Peyer's patch (tissue), 4 donors: ENCODE data around the gene STXBP1.

ENCODE experiments used
- POLR2A ChIP-seq, 2 donors: fragments of 450-650 bp; IDR thresholded peaks; one replicate each; pipeline ENCODE4 v1.5.1; 2017; ENCODE audit warnings: antibody characterized with exemption in 2 of 2, mild to moderate bottlenecking in 2 of 2, moderate library complexity in 2 of 2
- TF ChIP-seq, protein P1 (sequence below), 6 experiments: fragments of 450-650 bp in 4 of 6; fragments of 200-600 bp in 2 of 6; sonication (generic) in 1 of 6; IDR thresholded peaks; one replicate each; pipeline ENCODE4 v1.5.1; 2017 to 2019; ENCODE audit warnings: antibody characterized with exemption in 6 of 6, mild to moderate bottlenecking in 3 of 6, moderate library complexity in 1 of 6

DNA sequence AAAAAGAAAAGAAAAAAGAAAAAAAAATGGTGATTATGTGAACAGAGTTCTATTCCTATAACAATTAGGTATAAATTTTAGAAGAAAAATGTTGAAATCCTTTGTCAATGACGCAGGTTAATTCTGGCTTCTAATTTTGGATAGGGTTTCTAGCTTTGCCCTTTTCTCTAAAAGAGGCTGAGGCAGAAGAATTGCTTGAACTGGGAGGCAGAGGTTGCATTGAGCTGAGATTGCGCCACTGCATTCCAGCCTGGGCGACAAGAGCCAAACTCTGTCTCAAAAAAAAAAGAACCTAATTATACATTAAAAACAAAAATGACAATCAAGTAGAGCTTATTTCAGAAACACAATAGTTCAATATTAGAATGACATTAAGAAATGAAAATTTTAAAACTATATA lies 2.9 kb downstream of the STXBP1 start:
- TF ChIP-seq, protein P1, sequence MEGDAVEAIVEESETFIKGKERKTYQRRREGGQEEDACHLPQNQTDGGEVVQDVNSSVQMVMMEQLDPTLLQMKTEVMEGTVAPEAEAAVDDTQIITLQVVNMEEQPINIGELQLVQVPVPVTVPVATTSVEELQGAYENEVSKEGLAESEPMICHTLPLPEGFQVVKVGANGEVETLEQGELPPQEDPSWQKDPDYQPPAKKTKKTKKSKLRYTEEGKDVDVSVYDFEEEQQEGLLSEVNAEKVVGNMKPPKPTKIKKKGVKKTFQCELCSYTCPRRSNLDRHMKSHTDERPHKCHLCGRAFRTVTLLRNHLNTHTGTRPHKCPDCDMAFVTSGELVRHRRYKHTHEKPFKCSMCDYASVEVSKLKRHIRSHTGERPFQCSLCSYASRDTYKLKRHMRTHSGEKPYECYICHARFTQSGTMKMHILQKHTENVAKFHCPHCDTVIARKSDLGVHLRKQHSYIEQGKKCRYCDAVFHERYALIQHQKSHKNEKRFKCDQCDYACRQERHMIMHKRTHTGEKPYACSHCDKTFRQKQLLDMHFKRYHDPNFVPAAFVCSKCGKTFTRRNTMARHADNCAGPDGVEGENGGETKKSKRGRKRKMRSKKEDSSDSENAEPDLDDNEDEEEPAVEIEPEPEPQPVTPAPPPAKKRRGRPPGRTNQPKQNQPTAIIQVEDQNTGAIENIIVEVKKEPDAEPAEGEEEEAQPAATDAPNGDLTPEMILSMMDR (IDR thresholded peaks at IDR 0.05), result no peak
- no peak for TF ChIP-seq POLR2A (IDR thresholded peaks at IDR 0.05)
